Endothelial cell of umbilical vein (primary cell): ENCODE results near the gene MAGI1. TPM values are rescaled to one million over a fixed set of nuclear protein-coding genes. Genes with fewer than 3 reads are reported as not detected.

Experiments used
- BruUV-seq: library from RNA; stranded (reverse); fragments of 400-500 nt; replicated peaks from 2 replicates; lab custom pipeline; 2021; lab: Mats Ljungman, UMichigan
- CTCF ChIA-PET: fragments of 300-600, 350-600 bp; sonication (Branson Sonifier 250); formaldehyde crosslinking; loops from one replicate; lab custom pipeline; 2021; ENCODE audit warnings: antibody characterized with exemption, inconsistent platforms; lab: Charles Lee
- POLR2A ChIA-PET: fragments of 300-600, 350-600 bp; sonication (Branson Sonifier 250); formaldehyde crosslinking; loops from one replicate; lab custom pipeline; 2021; ENCODE audit warnings: antibody characterized with exemption, inconsistent platforms; lab: Charles Lee
- DNase-seq: peaks from one replicate; pipeline ENCODE4 v3.0.0-alpha.2; 2011; ENCODE audit warnings: low read depth, low spot score
- FAIRE-seq: peaks from 2 replicates; lab custom pipeline; 2011; peaks lifted over from hg19 to GRCh38; lab: Jason Lieb, UNC
- H2AFZ ChIP-seq: 2 replicates; pipeline ENCODE4 v1.6.0; 2012; ENCODE audit warnings: low read depth, low read length, control low read depth, inconsistent platforms
- H3K27ac ChIP-seq: 2 replicates; pipeline ENCODE4 v1.5.1; 2011; ENCODE audit warnings: low read depth, mild to moderate bottlenecking, control low read depth, low read length, moderate library complexity; ENCODE audit not compliant: insufficient read depth
- H3K27me3 ChIP-seq, 2 experiments: 2 replicates each; pipeline versions ENCODE4 v1.6.0 to v1.6.1; 2011; ENCODE audit warnings: low read length in 2 of 2, mixed read lengths in 1 of 2; ENCODE audit not compliant: control insufficient read depth in 2 of 2, insufficient read depth in 2 of 2
- H3K36me3 ChIP-seq, 2 experiments: 2 replicates in 1 of 2; 3 replicates in 1 of 2; pipeline ENCODE4 v1.5.1; 2011; ENCODE audit warnings: low read length in 2 of 2, mild to moderate bottlenecking in 1 of 2, moderate library complexity in 1 of 2; ENCODE audit not compliant: control insufficient read depth in 2 of 2, insufficient read depth in 2 of 2; ENCODE audit errors: extremely low read depth in 1 of 2
- H3K4me1 ChIP-seq: 3 replicates; pipeline ENCODE4 v1.5.1; 2011; ENCODE audit warnings: mild to moderate bottlenecking, low read length; ENCODE audit not compliant: control insufficient read depth, insufficient read depth; ENCODE audit errors: extremely low read depth
- H3K4me2 ChIP-seq: 2 replicates; pipeline ENCODE4 v1.6.1; 2011; ENCODE audit warnings: low read length, control low read depth, mixed read lengths; ENCODE audit not compliant: insufficient read depth
- H3K4me3 ChIP-seq, 3 experiments: fragments of 200-600 bp in 1 of 3; sonication (generic), shearing (Covaris generic) in 1 of 3; replicated peaks in 1 of 3; 2 replicates each; pipeline ENCODE4 v1.5.1; 2011 to 2016; ENCODE audit warnings: control low read depth in 3 of 3, low read length in 3 of 3, mild to moderate bottlenecking in 2 of 3, inconsistent platforms in 1 of 3, low read depth in 1 of 3, moderate library complexity in 1 of 3; ENCODE audit not compliant: insufficient read depth in 1 of 3
- H3K79me2 ChIP-seq: 2 replicates; pipeline ENCODE4 v1.6.0; 2012; ENCODE audit warnings: low read length, inconsistent platforms; ENCODE audit not compliant: control insufficient read depth, insufficient read depth
- H3K9ac ChIP-seq: replicated peaks from 2 replicates; pipeline ENCODE3; 2011; ENCODE audit warnings: low read length, control low read depth; ENCODE audit not compliant: insufficient read depth; ENCODE audit errors: extremely low read depth
- H3K9me1 ChIP-seq: replicated peaks from 3 replicates; pipeline ENCODE4 v1.6.0; 2011; ENCODE audit warnings: mild to moderate bottlenecking, low read length; ENCODE audit not compliant: control insufficient read depth, insufficient read depth; ENCODE audit errors: extremely low read depth
- H3K9me3 ChIP-seq: replicated peaks from 2 replicates; pipeline ENCODE4 v1.5.1; 2012; ENCODE audit warnings: low read length, inconsistent platforms; ENCODE audit not compliant: control insufficient read depth, insufficient read depth
- H4K20me1 ChIP-seq: replicated peaks from 2 replicates; pipeline ENCODE3; 2011; ENCODE audit warnings: mild to moderate bottlenecking, low read length; ENCODE audit not compliant: control insufficient read depth, insufficient read depth; ENCODE audit errors: extremely low read depth
- CTCF ChIP-seq, 2 donors: IDR thresholded peaks; 1 replicate in 1 of 2; 2 replicates in 1 of 2; pipeline ENCODE4 v1.5.1; 2011; ENCODE audit warnings: low read length in 2 of 2, mild to moderate bottlenecking in 2 of 2, moderate library complexity in 2 of 2, control low read depth in 1 of 2, inconsistent platforms in 1 of 2, low read depth in 1 of 2; ENCODE audit not compliant: insufficient read depth in 1 of 2; ENCODE audit errors: extremely low read depth in 1 of 2
- EZH2 ChIP-seq: IDR thresholded peaks from 2 replicates; pipeline ENCODE4 v1.6.1; 2012; ENCODE audit warnings: borderline replicate concordance, low read depth, mild to moderate bottlenecking, moderate library complexity, low read length, inconsistent platforms; ENCODE audit not compliant: severe bottlenecking
- FOS ChIP-seq: IDR thresholded peaks from 2 replicates; pipeline ENCODE4 v1.6.1; 2011; ENCODE audit warnings: mild to moderate bottlenecking, low read length, moderate library complexity, borderline replicate concordance; ENCODE audit not compliant: insufficient read depth
- GATA2 ChIP-seq: IDR thresholded peaks from 2 replicates; pipeline ENCODE4 v1.7.0; 2011; ENCODE audit warnings: low read depth, mild to moderate bottlenecking, moderate library complexity, mixed read lengths, low read length; ENCODE audit not compliant: insufficient read length, insufficient read depth
- JUN ChIP-seq: IDR thresholded peaks from 2 replicates; pipeline ENCODE4 v1.6.1; 2011; ENCODE audit warnings: borderline replicate concordance, low read depth; ENCODE audit not compliant: insufficient read length, insufficient read depth
- MAX ChIP-seq: IDR thresholded peaks from 2 replicates; pipeline ENCODE4 v1.6.1; 2011; ENCODE audit not compliant: insufficient read depth, insufficient read length
- MYC ChIP-seq: IDR thresholded peaks from one replicate; pipeline ENCODE4 v1.6.1; 2011; ENCODE audit warnings: mild to moderate bottlenecking, low read depth, low read length
- POLR2A ChIP-seq: IDR thresholded peaks from 2 replicates; pipeline ENCODE4 v1.6.1; 2012; ENCODE audit warnings: low read depth, mild to moderate bottlenecking, control low read depth, low read length
- POLR2AphosphoS5 ChIP-seq: IDR thresholded peaks from 2 replicates; pipeline ENCODE4 v1.6.1; 2012; ENCODE audit warnings: low read depth, mild to moderate bottlenecking, control low read depth, low read length, moderate library complexity; ENCODE audit not compliant: insufficient read depth
- dilution Hi-C: fragments of 300-500 bp; cut with MboI; formaldehyde crosslinking; loops from one replicate; pipeline ENCODE4 v1.15.0; 2019; ENCODE audit warnings: low sequenced_read_pairs; ENCODE audit not compliant: extremely low pct_ligation_motif_present
- intact Hi-C: fragments of 100-400 bp; cut with micrococcal nuclease; formaldehyde crosslinking; loops from one replicate; pipeline ENCODE4 v1.10.0; 2022
- polyA plus RNA-seq, 4 experiments: library from polyadenylated mRNA; depleted of rRNA in 3 of 4; stranded (reverse) in 3 of 4; unstranded in 1 of 4; fragments of >200 nt; gene quantifications; 2 replicates each; pipeline versions ENCODE4 v1.2.1 to v1.2.3, GENCODE V29; 2011 to 2012; ENCODE audit warnings: missing spikeins in 1 of 4
- total RNA-seq: library from RNA; stranded (reverse); gene quantifications from 2 replicates; pipeline ENCODE4 v1.2.3, GENCODE V29; 2021

The MAGI1 gene
- total and polyA plus RNA-seq, 2 donors (not counting 3 experiments of a cell fraction or from before 2014, with no cell fraction given): 10.1 to 47.9 TPM

- Histone ChIP-seq H3K4me3 (no peak overlapping the region), H3K27ac (no peak overlapping the region), H3K9ac (no peak overlapping the region), H4K20me1 (no peaks in the 10 kb centered on the region), H3K4me1 (no peaks in the 10 kb centered on the region), H3K9me1 (peaks cover 3% of the 10 kb centered on the region), H3K9me3 (no peaks in the 10 kb centered on the region), H3K36me3 (no peaks in the 10 kb centered on the region), H3K27me3 (no peaks in the 10 kb centered on the region), H3K79me2 (no peaks in the 10 kb centered on the region), H2AFZ (no peak overlapping the region), H3K4me2 (no peak overlapping the region)
- POLR2A ChIA-PET: no interaction called here
- no peak for DNase-seq
- intact Hi-C loops: no loop called here
- BruUV-seq: no TSS peak
- CTCF ChIA-PET: no interaction called here
- TF ChIP-seq JUN (no peak), EZH2 (no peak), FOS (no peak), POLR2A (no peak), MYC (no peak), MAX (no peak), GATA2 (no peak), CTCF (IDR thresholded peaks at IDR 0.05; ENCODE audit: extremely low read depth in 1 of 2, insufficient read depth in 1 of 2, low read depth in 1 of 2, low read length in 2 of 2) (no peak), POLR2AphosphoS5 (no peak)
- no peak for FAIRE-seq
- dilution Hi-C loops: no loop called here
Measured at GRCh38 chr3:65706776-65707568, 331.7 kb downstream of the MAGI1 start.
